Pulmonary artery endothelial cell (primary cell): ENCODE results near the gene LTBP1. TPM values are rescaled to one million over a fixed set of nuclear protein-coding genes. Genes with fewer than 3 reads are reported as not detected.
"Not testable (repeated sequence)": the region's sequence is repeated elsewhere in the genome, so short reads cannot be mapped to it uniquely, and the experiment has no call there.

ENCODE experiments used
- DNase-seq: peaks from one replicate; pipeline ENCODE4 v3.0.0-alpha.2; 2011; ENCODE audit warnings: low read depth, low spot score
- total RNA-seq: library from RNA; depleted of rRNA; stranded (reverse); fragments of >200 nt; gene quantifications from 2 replicates; pipeline ENCODE4 v1.2.3, GENCODE V29; 2014

The LTBP1 gene
- total RNA-seq, 1 donor from 2014 or later = 109 TPM

DNA sequence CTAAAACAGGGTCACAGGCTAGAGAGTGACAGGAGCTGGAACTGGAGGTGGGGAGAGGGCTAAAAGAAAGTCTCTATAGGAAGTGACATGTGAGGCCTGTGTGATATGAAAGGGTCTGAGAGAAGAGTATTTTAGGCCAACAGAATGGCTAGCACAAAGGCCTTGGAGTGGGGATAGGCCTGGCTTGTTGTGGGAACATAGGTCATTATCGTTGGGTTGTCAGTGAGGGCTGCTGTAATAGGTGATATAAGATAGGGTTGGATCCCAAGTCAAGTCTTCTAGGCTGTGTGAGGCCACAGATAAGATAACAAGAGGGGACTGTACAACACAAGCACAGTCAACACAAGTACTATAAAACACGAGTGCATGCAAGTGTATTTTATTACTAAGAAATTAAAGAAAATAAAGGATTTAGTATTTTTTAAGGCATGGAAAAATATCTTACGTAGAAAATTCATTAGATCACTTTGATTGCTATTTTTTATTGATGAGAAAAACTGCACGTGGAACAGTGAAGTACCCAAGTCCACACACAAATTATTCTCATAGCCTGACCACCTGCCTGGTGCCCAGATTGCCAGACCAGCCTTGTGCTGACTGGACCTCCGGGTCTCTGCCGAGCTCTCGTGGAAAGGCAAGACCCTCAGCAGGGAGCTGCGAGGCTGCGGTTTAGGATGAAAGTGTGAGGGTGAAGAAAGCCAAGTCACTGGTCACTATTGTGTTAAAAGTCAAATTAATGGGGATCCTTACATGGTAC is 14.1 kb downstream of the LTBP1 start:
- DNase-seq = no peak

DNA sequence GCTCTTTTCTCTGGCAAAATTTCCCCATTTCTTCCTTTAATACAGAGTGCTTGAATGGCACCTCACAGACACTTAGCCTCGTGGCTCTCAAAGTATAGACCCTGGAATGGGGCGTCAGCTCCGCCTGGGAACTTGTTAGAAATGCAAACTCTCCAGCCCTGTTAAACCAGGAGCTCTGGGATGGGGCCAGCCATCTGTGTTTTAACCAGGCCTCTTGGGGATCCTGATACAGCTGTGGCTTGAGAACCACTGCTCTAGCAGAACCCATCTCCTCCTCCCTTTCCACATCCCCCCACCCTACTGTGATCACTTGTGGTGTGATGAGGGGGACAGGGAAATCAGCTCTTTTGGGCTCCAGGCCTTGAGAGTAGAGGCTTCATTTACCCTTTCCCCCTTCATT is 15.9 kb downstream of the LTBP1 start:
- DNase-seq = no peak

- DNase-seq = no peak
Observed at GRCh38 chr2:32963941-32964340, 17.2 kb downstream of the LTBP1 start.

DNA sequence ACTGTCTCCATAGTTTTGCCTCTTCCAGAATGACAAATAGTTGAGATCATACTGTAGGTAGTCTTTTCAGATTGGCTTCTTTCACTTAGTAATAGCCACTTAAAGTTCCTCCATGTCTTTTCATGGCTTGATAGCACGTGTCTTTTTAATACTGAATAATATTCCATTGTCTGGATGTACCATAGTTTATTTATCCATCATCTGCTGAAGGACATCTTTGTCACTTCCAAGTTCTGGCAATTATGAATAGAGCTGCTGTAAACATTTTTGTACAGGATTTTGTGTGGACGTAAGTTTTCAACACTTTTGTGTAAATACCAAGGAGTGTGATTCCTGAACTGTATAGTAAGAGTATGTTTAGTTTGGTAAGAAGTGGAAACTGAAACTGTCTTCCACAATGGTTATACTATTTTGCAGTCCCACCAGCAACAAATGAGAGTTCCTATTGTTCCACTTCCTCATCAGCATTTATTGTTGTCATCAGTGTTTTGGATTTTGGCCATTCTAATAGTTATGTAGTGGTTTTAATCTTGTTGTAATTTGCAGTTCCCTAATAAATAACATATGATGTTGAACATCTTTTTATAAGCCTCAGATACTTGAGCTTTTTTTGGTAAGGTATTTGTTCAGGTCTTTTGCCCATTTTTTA is 18.9 kb downstream of the LTBP1 start:
- DNase-seq = no peak

- no peak for DNase-seq
Observed at GRCh38 chr2:32969444-32970162, 22.9 kb downstream of the LTBP1 start.

- not testable (repeated sequence) for DNase-seq
Observed at GRCh38 chr2:32973772-32974171, 27.0 kb downstream of the LTBP1 start.

GRCh38 chr2:32976409-32977063 is 29.8 kb downstream of the LTBP1 start:
- no peak for DNase-seq

DNA sequence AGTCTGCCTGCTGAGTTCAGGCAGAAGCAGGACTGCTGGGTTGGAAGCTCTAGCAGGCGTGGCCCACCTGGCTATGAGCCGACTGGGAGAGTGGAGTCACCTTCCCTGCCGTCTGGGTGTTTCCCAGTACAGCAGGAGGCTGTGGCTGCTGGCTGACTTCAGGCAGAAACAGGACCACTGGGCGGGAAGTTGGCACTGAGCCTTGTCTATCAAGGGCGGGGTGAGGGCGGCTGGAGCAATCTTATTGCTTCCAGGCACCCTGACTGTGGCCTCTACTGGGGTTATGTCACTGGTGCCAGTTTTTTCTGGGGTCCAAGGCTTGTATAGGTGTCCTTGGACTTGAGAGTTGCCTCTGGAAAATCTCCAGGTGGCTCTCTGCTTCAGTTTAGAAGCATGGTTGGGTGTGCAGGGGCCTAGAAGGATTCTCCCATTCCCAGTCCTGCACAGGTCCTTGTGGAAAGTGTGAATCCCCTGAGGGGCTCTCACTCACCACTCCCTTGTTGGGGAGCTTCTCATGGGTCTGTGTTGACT is 30.5 kb downstream of the LTBP1 start:
- DNase-seq = no peak

DNA sequence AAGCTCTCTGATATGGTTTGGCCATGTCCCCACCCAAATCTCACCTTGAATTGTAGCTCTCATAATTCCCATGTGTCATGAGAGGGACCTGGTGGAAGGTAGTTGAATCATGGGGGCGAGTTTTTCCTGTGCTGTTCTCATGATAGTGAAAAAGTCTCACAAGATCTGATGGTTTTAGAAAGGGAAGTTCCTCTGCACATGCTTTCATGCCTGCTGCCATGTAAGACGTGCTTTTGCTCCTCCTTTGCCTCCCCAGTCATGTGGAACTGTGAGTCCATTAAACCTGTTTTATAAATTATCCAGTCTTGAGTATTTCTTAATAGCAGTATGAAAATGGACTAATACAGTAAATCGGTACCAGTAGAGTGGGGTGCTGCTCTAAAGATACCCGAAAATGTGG is 34.9 kb downstream of the LTBP1 start:
- no peak for DNase-seq

GRCh38 chr2:32983193-32983924 is 36.6 kb downstream of the LTBP1 start:
- not testable (repeated sequence) for DNase-seq

GRCh38 chr2:32986480-32986879 is 39.7 kb downstream of the LTBP1 start:
- no peak for DNase-seq

DNA sequence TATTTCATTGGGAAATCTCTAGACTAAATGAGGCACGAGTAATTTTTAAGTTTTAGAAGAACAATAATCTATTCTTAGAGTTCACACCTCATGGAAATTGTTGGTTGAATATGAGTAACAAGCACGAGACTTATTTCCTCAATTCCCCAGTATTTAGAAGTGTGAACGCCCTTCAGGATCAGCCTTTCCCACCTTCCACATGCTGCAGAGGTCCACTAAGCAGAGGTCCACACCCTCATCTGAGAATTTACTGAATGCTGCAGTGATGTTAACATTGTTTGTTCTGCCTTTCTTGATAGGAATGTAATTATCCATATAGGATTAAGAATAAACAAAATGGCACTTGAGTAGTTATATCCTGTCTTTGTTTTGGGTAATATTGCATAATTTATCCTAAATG is 41.8 kb downstream of the LTBP1 start:
- no peak for DNase-seq

DNA sequence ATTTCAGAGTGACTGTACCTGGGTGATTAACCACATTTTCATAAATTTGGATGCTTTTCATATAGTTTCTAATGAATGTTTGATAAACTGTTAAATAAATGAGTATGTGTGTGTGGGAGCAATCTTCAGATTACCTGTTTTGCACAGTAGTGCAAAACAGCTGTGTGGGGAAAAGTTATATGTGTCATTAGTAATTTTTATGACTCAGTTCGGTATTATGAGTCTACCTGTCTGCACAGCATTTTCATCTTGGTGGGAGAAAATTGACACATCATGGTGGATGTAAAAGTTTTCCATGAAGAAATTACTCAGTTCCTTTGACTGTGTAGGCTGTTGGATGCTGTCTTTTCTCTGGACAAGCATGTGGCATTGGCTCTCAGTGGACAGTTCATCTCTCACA is 43.8 kb downstream of the LTBP1 start:
- DNase-seq = no peak

DNA sequence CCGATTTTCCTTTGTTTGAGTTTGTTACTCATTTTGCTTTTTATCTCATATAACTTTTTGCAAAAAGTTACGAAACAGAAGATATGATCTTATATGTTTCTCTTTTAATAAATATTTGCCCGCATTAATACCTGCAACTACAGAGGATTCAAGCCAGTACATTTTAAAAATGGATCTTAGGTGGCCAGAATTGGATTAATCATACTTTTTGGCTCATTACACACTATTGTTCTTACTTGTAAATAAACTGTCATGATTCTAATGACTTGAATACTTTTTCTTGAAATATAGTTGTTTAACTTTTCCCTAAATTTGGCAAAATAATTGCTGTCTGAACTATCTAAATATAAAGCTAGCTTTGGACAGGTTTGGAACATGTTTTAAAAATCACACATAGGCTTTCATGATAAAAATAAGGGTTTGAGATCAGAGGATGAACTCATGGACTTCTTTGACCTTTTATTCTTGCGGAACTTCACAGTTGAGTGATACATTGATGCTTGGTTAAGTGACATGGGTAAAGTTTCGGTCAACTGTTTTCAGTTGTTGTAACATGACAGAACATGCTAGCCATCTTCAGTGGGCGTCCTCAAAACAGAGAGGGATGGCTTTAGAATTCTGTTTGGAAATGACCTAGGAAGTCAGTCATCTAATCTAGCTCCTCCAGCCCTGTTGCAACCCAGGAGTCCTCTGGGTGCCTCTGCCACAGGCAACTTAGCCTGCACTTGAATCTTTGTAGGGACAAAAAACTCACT is 44.5 kb downstream of the LTBP1 start:
- DNase-seq = no peak

DNA sequence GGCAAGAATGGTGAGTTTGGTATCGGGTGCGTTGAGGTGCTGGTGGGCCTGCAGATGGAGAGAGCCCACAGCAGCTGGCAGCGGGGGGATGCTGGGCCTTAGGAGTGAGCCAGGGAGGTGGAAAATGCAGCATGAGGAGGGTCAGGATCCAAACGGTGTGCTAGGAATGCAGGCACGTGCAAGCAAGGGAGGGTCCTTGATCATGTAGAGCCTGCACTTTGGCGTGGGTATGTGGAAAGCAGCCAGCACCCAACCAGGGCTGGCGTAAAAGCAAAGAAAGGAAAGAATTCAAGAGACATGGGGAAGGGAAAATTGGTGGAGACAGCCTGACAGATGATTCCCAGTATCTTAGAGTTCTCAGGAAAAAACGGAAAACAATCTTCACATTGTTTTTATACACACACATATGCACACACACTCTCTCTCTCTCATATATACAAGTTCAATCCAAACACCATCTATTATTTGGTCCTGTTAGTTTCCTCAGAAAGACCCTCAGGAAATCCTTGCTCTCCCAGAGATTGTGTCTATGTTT is 46.3 kb downstream of the LTBP1 start:
- no peak for DNase-seq

DNA sequence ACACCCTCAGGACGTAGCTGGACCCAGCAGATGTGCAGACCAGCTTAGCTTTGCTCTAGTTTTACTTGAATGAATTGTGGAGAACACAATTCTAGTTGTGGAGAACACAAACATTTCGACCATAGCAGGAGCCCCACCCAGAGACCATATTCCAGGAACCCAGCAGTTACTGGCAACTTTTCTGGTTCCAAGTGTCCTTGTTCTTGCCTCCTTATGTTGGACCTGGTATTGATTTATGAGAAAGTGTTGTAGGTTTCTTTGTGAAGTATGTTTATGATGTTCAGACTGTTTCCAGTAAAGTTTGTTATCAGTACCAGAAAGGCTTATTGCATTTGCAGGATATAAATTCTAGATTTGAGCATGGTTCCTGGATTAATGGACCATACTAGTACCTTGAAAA is 51.0 kb downstream of the LTBP1 start:
- no peak for DNase-seq

GRCh38 chr2:33000986-33001385 is 54.2 kb downstream of the LTBP1 start:
- no peak for DNase-seq

DNA sequence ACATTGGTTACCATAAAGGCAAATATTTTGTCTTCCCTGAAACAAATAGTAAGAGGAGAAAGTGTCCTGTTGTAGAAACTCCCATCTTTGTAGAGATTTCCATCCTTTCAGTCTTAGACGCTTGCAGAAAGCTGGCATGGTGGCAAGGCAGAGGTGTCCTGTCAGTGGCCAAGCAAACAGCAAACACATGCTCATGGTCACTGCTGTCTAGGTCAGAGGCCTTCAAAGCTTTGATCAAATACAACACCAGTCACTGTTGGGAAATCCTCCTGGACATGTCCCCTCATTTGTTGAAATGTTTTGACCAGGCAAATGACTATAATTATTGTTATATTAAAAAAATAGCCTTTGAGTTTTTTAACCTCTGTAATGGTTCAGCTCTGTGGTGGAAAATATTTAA is 55.1 kb downstream of the LTBP1 start:
- DNase-seq = no peak

DNA sequence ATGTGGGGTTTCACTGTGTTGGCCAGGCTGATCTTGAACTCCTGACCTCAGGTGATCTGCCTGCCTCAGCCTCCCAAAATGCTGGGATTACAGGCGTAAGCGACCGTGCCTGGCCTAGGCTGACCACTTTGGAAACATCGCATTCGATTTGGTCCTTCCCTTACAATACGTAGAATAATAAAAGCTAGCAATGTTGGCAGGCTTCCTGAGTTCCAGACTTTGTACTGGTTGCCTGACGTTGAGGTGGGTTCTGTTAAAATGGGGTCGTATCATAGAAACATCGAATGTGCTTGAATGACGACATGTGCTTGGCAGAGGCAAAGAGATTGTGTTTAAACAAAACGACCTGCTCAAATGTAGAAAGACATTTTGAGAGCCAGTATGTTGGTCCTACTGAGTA is 56.1 kb downstream of the LTBP1 start:
- no peak for DNase-seq

- DNase-seq = no peak
Observed at GRCh38 chr2:33005057-33005456, 58.3 kb downstream of the LTBP1 start.
